GM19043 (cell line): Measurements from ENCODE around the gene TCP11.

ENCODE experiments used
- ATAC-seq: cut with Tn5 transposase; IDR thresholded peaks from one replicate; pipeline ENCODE4 v1.9.1; 2021; ENCODE audit warnings: low read depth; ENCODE audit not compliant: unreplicated experiment

TCP11 gene

GRCh38 chr6:35068644-35069043 lies 72.5 kb downstream of the TCP11 start:
- no peak for ATAC-seq

GRCh38 chr6:35068206-35068605 lies 72.9 kb downstream of the TCP11 start:
- ATAC-seq, result no peak
